Activated CD8-positive, alpha-beta memory T cell treated with anti-CD3 and anti-CD28 coated beads, Interleukin-2, amount 50 U/mL, for 24 hours (primary cell): ENCODE data around the gene MYO10.

Experiments
- DNase-seq: peaks from one replicate; pipeline ENCODE4 v3.0.0-alpha.2; 2020; ENCODE audit errors: extremely low read depth

The MYO10 gene

DNA sequence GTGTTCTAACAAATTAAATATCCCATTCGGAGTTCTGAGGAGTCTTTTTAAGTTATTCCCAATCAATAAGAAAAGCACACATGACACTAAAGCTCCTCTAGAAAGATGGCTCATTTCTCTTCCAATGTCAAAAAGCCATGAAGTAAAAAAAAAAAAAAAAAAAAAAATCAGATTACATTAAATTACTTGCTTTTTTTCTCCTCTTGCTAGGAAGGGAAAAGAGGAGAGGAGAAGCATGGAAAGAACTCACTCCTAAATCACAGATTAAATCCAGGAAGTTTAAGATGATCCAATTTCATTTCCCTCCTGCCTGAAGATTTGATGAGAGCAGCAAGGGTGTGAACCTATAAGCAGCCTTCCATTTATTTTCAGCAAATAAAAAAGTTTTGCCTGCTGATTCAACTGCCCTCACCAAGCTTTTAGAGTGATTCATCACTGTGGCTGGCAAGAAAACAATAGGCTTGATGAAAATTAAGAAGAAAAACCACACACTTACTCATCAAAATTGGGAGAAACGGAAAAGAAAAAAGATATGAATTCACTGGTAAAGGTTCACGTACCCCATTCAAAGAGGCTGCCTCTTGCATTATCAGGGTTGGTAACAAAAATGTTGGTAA lies 19.7 kb downstream of the MYO10 start:
- DNase-seq, result no peak

DNA sequence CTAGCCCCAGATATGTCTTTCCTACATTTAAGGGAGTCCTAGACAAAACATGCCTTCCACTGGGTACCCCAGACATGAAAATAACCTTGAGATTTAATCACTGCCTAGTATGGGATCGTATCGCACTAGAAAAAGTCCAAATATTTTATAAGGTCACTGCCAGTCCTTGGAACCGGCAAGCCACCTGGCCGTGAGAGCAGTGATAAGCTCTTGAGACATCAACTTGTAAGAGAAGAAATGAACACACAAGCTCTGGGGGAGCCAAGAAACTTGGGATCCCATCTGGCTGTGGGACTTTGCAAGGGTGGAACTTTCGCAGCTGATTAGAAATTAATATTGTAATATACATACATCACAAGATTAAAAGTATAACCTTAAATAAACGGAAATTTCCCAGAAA lies 21.5 kb downstream of the MYO10 start:
- DNase-seq, result no peak

DNA sequence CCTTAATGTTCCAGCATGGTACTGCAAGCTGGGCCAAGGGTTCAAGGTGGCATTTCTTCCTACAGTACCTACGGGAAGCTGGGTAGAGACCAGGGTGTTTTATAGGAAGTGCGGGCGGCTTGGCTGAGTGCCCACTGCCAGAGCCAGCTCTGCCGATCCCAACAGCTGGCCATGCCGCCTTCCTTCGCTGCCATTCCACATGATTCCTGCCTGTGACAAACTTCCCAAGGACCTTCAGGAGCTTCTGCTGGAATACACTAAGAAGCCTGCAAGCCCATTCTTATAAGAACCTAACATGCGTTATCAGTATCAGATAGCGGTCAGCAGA lies 22.0 kb downstream of the MYO10 start:
- no peak for DNase-seq

GRCh38 chr5:16913187-16914107 lies 22.6 kb downstream of the MYO10 start:
- DNase-seq, result no peak

GRCh38 chr5:16912080-16912479 lies 24.0 kb downstream of the MYO10 start:
- no peak for DNase-seq

GRCh38 chr5:16909464-16909863 lies 26.6 kb downstream of the MYO10 start:
- DNase-seq, result no peak

DNA sequence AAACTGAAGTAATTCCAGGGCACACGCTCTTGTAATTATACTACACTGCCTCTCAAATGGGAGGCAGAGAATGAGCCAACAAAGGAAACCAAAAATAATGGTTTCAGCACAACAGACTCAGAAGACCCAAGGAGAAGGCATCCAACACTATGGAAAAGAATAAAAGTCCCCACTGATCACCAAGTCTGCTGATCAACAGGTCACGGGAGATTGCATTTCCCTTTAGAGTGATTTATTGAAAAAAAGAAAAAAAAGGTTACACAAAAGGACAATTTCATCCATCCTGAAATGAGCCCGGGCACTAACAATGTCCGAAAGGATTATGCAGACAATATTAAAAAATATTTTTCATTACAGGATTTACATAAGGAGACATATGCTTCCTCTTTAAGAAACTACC lies 28.8 kb downstream of the MYO10 start:
- DNase-seq, result no peak

GRCh38 chr5:16906255-16906654 lies 29.8 kb downstream of the MYO10 start:
- DNase-seq, result no peak

DNA sequence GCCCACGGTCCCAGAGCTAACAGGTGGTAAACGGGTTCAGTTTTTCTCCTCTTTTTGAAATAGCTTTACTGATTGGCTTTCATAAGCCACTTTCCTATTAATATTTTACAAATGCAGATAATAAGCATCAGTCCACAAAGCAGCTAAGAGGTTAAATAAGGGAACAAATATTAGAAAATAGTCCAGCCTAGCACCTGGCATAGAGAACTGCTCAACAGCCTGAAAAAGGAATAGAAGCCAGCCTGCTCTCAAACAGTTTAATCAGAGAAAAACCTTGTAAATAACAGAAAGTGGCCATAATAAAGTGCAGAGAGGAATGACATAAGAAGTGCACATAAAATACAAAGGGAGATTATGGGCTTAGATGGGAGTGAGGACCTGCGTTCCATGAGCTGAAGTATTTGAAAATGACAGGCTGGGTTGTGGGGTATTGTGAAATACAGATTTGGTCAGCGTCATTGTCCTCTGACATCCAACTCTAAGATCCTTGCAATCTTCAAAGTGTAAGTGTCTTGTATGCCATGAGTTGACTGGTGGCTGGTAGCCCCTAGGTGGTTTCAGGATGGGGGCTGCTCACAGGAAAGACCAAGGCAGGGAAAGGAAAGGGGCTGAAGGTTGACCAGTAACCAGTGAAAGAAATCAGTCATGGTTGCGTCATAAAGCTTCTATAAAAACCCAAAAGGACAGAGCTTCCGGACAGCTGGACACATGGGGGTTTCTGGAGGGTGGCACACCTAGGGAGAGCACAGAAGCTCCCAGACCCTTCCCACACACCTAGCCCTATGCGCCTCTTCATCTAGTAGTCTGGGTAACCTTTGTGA lies 32.4 kb downstream of the MYO10 start:
- no peak for DNase-seq

- no peak for DNase-seq
Measured at GRCh38 chr5:16902846-16903245, 33.2 kb downstream of the MYO10 start.

GRCh38 chr5:16901021-16901644 lies 35.0 kb downstream of the MYO10 start:
- DNase-seq, result no peak

DNA sequence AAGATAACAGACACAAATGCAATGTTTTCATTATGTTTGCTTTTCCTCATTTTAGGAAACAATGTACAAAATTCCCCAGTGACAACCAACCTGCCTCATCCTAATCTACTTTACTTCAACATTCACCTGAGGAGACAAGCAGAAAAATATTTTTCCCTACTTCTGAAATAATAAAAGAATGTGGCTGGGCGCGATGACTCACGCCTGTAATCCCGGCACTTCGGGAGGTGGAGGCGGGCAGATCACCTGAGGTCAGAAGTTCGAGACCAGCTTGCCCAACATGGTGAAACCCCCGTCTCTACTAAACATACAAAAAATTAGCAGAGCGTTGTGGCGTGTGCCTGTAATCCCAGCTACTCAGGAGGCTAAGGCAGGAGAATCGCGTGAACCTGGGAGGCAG lies 36.9 kb downstream of the MYO10 start:
- DNase-seq, result no peak

- DNase-seq, result no peak
Measured at GRCh38 chr5:16897800-16898199, 38.3 kb downstream of the MYO10 start.

DNA sequence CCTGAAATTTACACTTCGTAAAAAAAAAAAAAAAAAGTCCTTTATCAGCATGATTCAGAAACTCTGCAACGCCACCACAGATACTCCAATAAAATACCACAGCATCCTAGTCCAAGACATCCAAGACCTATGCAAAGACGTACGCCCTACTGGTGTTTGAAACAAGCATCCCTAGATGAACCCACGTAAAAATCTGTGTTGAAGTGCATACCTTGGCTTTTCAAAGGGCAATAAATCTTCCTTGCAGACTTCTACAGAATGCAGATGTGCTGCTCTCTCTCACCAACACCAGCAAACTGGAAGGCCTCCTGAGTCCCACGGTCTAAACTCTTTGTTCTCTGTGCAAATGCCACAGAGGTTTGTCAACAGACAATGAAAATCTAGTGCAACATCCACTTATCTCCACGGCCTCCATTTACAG lies 38.8 kb downstream of the MYO10 start:
- no peak for DNase-seq

DNA sequence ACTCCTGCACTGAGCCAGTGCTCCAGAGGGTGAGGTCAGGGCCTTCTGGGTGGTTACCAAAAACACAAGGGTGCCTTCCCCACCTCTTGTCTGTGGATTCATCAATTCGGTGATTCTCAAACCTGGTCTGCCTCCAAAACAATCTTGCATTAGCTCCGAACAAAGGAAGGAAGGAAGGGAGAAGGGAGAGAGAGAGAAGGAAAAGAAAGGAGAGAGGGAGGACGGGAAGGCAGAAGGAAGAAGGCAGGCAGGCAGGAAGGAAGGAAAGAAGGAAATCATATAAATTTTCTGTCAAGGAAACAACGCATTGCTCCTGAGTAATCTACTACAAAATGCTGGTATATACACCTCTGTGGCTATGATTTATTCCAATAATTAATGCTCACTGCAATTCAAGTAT lies 39.3 kb downstream of the MYO10 start:
- DNase-seq, result no peak

GRCh38 chr5:16894236-16895057 lies 41.6 kb downstream of the MYO10 start:
- no peak for DNase-seq

DNA sequence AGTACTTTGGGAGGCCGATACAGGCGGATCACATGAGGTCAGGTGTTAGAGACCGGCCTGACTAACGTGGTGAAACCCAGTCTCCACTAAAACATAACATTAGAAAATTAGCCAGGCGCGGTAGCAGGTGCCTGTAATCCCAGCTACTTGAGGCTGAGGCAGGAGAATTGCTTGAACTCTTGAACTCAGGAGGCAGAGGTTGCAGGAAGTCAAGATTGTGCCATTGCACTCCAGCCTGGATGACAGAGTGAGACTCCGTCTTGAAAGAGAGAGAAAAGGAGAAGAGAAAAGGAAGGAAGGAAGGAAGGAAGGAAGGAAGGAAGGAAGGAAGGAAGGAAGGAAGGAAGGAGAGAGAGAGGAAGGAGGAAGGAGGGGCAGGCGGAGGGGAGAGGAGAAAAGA lies 45.1 kb downstream of the MYO10 start:
- no peak for DNase-seq

DNA sequence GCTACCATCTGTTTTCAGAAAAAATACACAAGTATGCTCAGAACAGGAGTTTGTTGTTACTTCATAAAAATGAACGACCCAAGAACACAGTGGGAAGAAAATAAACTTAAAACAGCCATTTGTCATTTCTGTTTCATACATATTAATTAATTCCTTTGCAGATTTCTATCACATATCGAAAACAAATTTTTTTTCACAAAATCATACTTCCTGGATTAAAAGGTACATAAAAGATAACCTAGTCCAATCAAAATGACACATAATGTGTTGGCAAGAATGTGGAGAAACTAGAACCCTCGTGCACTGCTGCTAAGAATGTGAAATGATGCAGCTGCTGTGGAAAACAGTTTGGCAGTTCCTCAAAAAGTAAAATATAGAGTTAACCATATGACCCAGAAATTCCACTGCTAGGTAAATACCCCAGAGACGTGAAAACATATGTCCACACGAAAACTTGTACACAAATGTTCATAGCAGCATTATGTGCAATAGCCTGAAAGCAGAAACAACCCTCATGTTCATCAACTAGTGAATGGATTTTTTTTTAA lies 46.0 kb downstream of the MYO10 start:
- DNase-seq, result no peak

DNA sequence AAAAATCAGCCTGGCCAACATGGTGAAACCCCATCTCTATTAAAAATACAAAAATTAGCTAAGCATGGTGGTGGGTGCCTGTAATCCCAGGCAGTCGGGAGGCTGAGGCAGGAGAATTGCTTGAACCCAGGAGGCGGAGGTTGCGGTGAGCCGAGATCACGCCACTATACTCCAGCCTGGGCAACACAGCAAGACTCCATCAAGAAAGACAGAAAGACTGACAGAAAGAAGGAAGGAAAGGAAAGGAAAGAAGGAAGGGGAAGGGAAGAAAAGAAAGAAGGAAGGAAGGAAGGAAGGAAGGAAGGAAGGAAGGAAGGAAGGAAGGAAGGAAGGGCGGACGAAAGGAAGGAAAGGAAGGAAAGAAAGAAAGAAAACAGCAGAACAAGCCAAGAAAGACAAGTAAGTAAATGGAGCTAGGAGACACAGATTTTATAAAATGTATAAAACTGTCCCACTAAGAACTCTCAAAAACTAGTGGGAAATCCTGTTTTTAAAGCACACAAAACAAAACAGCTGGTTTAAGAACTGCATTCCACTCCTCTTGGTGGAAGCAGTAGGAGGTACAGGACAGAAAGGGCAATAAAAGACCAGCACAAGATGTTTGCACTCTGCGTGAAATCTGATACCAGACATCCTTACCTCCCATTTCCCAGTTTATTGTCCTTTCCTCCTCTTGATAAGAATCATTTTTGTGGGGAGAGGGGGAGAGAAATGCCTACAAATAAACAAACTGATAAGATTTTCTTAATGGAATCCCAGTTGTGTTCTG lies 46.7 kb downstream of the MYO10 start:
- no peak for DNase-seq

DNA sequence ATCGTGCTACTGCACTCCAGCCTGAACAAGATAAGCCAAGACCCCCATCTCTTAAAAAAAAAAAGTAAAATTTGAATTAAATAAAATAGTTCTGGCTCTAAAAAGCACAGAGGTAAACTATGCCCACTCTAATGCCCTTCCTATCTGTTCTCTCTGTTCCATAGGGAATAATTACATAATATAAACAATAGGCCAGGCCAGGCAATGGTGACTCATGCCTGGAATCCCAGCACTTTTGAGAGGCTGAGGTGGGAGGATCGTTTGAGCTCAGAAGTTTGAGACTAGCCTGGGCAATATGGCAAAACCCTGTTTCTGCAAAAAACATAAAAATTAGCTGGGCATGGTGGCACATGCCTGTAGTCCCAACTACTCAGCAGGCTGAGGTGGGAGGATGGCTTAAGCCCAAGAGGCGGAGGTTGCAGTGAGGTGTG lies 47.4 kb downstream of the MYO10 start:
- DNase-seq, result no peak
